Fibroblast of skin of left quadriceps (primary cell): Measurements from ENCODE around the gene CLEC4M.
"Not testable (repeated sequence)": the region's sequence is repeated elsewhere in the genome, so short reads cannot be mapped to it uniquely, and the experiment has no call there.

ENCODE experiments used
- DNase-seq, 2 experiments: peaks; one replicate each; pipeline ENCODE4 v3.0.0-alpha.2; 2013; ENCODE audit warnings: low read depth in 2 of 2

The CLEC4M gene

DNA sequence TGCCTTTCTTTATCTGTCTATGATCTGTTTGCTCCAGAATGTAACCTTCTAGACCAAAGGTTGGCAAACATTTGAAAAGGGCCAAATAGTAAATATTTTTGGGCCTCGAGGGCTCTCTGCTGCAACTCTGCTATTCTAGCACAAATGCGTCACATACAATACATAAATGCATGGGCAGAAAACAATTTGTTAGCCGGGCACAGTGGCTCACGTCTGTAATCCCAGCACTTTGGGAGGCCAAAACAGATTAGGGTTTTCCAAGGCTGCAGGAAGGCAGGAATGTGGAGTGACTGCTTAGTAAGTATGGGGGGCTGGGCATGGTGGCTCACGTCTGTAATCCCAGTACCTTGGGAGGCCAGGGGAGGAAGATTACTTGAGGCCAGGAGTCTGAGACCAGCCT, 45.1 kb downstream of the CLEC4M start:
- DNase-seq, result no peak

DNA sequence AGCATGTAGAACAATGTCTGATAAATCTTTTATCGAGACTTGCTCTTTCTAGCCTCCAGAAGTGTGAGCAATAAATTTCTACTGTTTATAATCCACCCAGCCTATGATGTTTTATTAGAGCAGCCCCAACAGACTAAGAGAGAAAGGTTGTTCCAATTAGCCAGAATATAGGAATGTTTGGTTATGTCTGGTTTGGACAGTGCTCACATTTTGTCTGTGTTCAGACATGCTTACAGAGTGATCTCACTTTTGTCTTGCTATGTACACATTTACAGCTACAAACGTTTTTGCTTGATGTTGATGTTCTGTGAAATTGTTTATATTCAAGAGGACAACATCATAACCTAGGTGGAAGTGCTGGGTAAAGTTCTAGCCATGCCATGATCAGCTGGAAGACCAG, 48.9 kb downstream of the CLEC4M start:
- DNase-seq, result no peak

DNA sequence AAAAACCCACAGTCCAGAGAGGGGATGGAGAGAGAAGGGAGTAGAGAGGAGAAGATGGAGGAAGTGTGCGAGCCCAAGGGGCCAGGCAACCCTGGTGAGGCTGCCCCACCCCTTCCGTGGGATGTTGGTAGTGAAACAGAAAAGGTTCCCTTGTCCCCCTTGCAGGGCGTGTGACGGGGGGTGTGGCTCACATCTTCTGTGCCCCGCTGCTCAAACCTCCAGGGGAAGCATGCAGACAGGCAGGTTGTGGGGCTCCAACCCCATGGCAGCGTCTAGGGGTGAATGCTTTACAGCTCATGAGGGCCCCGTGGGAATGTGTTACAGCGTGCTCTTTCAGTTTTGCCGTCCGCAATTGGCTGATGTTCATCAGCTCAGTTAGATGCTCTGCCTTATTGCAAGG, 52.3 kb downstream of the CLEC4M start:
- DNase-seq, result no peak

- not testable (repeated sequence) for DNase-seq
These were observed 53.0 kb downstream of the CLEC4M start for GRCh38 chr19:7816040-7816439.

GRCh38 chr19:7817801-7818200, 54.8 kb downstream of the CLEC4M start:
- DNase-seq, result no peak

DNA sequence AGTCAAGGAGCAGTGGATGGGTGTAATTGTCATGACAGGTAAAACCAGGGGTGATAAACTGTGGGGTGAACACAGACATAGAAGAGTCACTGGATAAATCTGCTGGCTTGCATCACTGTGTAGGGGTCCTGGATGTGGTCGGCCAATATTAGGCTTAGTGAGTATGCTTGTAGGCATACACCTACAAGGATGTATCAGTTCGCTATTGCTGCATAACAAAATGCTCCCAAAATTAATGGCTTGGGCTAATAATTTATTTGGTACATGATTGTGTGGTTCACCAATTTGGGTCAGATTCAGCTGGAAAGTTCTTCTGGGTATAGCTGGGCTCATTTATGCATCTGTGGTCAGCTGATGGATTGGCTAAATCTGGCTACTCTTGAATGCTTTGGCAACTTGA, 55.8 kb downstream of the CLEC4M start:
- no peak for DNase-seq
